ENCODE results near the gene ERO1A.
A peak's percentile ranks its signal among the peaks of the same experiment; 100 is the strongest.

ERO1A gene

DNA sequence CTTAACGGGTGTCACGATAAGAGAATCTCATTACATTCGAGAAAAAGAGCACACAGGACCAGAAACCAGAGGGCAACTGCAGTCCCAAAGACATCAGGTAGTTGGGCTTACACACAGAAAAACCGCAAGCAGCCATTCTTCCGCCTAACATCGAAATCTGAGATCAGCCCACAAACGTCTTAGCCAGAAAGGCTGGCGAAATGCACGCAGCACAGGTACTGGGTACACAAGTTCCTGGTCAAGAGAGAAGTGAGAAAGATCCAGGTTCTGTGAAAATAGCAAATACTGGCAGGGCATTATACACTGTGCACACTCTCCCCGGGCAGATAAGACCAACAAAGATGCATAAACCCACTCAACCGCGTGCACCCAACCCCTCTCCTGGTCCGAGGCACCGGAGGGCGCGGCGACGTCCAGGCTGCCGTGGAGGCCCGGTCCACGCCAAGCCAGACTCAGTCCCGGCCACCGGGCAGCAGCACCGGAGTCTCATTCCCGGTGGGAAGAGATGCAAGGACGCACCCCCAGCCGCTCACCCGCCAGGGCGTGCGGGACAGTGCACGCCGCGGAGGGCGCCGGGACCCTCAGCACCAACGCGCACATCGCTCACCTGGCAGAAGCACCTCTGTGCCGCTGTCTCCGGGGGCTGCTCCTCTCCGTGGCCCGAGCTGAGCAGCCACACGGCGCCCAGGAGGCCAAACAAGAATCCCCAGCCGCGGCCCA lies 437 bp downstream of the ERO1A start:
- DNase-seq = peak; percentile 11

DNA sequence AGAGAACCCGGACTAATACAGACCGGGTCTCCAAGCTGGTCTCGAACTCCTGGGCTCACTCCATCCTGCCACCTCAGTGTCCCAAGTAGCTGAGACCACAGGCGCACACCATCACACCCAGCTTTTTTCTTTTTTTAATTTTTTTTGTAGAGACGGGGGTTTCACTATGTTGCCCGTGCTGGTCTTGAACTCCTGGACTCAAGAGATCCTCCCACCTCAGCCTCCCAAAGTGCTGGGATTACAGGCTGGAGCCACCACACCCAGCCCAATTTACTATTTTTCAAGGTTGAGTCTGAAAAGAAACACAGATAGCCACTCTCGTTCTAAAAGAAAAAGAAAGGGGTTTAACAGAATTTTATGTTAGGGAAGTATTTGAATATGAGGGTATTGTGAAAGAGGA lies 1.8 kb downstream of the ERO1A start:
- no peak for DNase-seq

DNA sequence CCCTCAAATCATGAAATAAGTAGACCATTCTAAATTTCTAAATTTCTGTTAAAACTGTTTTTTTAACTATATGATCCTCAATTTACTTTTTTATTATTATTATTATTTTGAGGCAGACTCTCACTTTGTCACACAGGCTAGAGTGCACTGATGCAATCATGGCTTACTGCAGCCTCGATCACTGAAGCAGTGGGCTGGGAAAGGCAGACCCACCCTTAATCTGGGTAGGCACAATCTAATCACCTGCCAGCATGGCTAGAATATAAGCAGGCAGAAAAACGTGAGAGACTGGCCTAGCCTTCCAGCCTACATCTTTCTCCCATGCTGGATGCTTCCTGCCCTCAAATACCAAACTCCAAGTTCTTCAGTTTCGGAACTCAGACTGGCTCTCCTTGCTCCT lies 2.3 kb downstream of the ERO1A start:
- DNase-seq = no peak

DNA sequence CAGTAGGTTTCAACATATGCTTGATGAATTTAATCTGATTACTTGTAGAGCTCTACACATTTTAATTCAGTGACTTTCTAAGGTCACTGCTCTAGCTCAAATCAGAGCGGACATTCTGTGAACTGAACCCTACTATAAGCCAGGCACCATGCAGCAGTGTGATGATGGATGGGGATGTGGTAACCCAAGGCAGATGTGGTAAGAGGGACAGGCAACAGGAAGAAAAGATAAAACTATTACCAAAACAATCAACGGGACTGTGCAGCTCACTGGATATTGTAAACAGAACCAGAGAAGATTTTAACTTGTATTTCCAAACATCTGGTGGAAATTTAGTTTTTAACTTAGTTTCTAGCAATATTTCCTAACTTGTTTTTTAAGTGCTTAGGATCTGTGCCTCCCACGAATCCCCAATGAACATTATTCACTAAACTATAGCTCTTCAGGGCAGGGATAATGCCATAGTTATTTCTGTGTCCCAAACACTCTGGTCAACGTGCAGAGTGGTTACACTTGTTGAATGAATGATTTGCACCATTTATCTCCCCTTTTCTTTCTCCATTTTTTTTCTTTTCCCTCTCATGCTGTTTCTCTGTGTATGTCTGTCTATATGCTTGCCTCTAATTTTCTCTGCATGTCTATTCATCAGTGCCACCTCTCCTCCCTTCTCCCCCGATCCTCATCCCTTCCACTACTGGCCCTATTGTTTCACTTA lies 3.0 kb downstream of the ERO1A start:
- DNase-seq = no peak

DNA sequence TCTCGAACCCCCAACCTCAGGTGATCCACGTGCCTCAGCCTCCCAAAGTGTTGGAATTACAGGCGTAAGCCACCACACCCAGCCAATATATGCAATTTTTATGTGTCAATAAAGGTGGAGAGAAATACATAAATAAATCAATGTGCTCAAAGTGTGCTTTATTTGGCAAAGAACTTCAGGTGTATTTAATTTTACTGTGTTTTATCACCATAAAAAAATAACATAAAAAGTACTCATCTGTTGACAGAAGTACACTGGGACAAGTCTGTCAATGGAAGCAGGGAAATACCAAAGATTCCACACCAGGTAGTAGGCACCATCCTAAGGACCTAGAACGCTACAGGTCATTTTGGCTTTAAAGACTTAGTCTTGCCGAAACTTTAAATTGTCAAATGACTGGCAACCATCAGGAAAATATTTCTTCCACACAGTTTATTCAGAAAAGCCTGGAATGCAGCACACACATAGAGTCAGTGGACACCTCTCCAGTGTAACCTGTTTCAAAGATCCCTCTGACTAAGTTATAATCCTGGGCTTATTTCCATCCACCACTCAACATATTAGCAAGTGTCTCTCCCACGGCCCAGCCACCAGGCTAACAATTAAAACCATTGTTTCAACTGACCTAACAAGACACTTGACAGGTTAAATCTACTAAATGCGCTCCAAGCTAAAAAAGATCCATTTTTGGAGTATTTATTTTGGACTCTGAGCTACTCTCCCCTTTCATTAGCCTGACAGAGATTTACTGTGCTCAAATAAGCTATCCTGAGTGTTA lies 4.2 kb downstream of the ERO1A start:
- no peak for DNase-seq

DNA sequence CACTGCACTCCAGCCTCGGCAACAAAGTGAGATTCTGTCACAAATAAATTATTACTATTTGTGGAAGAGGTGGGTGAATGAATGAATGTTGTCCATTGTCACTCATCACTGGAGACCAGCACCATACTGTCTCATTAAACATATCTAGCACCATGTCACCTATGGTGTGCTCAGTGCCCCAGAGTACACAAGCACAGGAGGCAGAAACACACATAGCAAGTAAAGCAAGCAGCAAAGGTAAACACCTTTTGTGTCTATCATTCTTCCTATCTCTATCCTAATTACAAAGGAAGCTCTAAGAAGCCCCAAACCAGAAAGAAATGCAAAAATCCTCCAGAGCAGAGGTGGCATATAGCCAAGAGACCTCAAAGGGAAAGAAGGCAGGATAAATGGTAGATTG lies 9.2 kb downstream of the ERO1A start:
- DNase-seq = no peak

DNA sequence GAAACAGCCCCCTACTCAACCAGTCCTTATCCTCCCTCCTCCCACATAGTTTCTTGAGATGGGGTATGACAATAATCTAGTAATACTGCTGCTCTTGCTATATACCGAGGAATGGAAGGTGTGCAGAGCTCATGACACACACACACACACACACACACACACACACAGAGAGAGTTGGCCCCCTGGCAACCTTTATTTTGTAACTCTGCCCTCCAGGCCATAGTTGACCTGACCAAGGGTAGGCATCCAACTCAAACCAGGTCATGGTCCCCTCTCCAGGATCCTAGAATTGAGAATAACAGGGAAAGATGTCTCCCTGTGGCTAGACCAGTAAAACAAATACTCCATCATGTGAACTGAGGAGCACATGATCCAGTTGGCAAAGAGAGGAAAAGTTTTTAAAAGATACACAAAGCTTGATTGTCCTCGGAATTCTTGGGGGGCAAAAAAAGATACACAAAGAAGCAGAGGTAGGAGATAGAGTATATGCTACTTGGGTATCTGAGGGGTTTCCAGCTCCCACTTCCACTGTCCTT lies 11.3 kb downstream of the ERO1A start:
- no peak for DNase-seq

DNA sequence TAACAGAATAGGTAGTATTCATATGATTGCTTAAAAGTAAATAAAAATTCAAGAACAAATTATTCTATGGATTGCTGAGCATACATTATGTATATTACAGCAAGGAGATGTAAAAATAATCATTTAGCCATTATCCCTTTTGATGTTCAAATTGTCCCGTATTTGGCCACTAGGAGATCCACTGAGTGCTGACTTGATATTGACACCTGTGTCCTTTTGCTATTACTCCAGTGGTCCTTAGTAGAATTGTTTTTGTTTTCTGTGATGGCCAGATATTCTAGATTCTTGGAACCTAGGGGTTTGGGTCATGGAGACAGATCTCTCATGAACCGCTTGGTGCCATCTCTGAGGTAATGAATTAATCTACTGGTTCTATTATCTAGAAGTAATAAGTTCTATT lies 16.8 kb downstream of the ERO1A start:
- no peak for DNase-seq

DNA sequence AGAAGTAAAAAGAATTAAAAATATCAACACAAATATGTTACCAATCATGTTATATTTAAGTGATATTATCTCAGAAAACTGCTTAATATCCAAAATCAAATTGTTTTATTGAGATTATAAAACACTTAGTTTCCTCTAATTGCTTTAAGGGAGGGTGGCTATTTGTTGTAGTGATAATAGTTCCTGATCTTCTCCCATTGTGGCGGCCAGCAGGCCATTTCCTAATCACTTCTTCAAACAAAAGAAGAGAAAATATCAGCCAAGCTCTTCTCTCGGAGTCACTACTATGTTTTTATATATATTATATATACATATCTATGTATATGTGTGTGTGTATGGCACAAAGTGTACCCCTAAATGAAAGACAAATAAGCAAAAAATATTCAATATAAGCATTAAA lies 31.5 kb downstream of the ERO1A start:
- no peak for DNase-seq

DNA sequence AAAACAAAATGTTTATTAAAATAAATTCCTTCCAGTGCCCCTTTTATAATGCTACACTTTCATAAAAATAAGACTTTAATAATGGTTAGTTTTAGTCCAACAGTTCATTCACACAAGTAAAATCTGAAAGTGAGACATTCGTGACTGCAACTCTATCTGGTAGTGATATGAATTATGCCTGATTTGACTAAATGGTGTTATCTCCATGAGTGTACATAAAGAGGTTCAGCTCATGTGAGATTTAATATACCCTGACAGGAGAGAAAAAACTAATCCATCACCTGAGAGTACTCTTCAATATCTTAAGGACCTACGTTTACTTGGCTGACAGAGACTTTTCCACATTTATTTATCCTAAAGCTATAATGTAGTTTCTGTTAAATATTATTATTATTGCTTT lies 34.0 kb downstream of the ERO1A start:
- DNase-seq = peak; percentile 28

DNA sequence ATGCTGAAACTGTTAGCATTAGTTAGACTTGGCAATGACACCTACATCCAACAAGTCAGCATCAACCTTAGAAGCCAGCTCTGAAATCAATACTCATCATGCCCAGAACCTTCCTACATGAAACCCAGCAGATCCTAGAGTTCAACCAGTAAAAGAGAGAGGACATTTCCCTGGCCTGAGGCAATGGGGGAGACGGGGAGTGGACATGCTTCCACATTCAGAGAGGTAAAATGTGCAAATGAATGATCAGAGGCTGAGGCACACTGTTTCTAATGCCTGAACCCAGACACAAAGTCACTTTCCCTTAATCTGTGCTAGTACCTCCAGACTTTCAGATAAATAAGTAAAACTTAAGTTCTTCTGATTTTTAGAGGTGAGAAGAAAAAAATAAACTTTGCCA lies 34.5 kb downstream of the ERO1A start:
- no peak for DNase-seq

DNA sequence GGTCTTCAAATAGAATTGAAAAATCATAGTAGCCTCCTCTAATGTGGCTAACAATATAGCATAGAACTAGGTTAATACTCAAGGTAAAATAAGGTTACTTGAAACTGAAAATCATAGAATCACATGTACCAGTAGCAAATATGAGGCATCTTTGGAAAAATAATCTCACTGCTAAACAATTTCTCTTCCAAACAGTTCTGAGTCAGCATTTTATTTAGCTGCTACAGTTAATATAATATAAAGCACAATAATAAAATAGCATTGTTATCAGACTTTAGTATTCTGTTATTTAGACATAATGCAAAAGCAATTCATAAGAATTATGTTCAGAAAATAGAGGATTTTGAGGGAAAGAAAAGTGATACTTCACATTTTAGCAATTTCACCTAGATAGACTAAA lies 35.0 kb downstream of the ERO1A start:
- DNase-seq = no peak

DNA sequence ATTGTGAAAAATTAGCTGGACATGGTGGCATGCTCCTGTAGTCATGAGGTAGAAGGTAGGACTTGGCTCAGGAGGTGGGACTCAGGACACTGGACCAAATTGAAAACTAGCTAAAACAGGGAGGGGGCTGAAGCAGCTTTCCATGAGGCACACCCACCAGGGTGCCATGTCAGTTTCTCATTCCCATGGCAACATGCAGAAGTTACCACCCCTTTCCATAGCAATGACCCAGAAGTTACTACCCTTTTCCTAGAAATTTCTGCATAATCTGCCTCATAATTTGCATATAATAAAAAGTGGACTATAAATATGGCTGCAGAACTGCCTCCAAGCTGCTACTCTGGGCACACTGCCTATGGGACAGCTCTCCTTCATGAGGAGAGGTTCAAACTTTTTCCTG lies 38.5 kb downstream of the ERO1A start:
- no peak for DNase-seq

DNA sequence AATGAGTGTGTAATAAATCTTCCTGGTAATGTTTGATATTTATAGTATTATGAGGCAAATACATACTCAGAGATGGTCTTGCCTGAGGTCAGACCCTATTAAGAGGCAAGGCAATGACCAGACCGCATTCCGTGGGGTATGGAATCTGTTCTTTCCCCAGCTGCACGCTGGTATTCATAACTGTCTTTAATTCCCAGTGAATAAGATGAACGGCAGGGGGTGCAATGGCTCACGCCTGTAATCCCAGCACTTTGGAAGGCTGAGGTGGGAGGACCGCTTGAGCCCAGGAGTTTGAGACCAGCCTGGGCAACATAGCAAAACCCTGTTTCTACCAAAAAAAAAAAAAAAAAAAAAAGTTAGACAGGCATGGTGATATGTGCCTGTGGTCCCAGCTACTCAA lies 44.6 kb downstream of the ERO1A start:
- DNase-seq = no peak

DNA sequence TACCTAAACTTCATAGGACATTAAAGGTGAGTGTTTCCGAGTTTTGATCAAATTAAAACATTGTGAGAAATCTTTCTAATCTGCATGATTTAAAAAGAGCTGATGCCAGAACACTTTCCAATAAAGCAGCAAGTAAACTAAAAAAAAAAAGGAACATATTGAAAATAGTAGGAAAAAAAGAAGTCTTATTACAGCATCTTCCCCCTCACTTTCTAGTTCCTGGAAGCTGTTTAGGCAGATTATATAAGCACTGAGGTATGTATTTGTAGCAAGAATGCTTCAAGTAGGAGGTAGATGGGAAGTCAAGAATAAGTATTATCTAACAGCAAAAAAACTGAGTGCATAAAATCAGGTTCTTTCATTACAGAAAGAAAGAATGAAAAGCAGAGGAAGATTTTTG lies 45.8 kb downstream of the ERO1A start:
- DNase-seq = no peak

DNA sequence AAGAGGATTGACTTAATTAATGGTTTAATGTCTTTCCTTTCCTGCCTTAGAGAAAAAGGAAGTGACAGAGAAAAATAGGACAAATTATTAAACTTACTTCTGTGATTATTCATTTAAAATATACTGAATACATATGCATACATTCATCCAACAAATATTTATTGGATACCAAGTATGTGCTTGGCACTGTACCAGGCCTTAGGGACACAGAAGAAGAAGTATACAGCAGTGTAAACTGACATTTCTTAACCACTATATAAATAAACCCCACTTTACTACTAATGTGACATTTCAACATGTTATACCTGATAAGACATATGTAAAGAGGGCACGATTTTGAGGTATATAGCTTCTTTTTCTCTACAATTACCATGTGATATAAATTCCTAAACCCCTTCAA lies 53.6 kb downstream of the ERO1A start:
- no peak for DNase-seq

DNA sequence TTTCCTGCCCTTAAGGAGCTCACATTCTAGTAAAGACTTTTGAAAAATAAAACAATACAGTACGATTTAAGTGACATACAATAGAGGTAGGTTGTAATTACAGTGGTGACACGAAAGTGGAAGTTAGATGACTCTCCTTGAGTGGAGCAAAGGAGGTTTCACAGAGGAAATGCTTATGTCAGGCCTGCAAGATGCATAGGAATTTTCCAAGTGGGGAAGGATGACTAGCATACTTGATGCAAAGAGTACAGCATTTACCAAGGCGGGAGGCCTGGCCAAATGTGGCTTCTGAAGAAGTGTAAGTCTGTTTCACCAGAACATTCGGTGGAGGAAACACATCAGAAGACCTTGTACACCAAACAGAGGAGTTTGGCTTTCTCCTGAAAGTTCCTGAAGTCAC lies 55.2 kb downstream of the ERO1A start:
- no peak for DNase-seq

DNA sequence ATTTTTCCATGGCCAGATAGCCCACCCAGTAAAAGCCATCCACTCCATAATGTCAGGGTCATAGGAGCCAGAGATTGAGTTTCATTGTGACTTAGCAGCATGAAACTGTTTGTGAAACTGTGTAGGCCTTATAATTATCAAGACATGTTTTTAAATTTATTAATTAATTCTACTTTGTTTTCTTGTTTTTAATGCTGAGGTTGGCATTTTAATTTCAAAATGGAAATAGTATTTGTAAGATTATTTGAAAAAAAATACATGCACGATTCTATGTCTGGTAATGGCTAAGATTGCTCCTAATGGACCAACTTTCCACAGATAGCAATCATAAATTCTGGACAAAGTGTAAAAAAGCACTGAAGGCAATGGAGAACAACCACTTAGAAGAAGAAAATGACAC lies 75.7 kb downstream of the ERO1A start:
- DNase-seq = no peak

DNA sequence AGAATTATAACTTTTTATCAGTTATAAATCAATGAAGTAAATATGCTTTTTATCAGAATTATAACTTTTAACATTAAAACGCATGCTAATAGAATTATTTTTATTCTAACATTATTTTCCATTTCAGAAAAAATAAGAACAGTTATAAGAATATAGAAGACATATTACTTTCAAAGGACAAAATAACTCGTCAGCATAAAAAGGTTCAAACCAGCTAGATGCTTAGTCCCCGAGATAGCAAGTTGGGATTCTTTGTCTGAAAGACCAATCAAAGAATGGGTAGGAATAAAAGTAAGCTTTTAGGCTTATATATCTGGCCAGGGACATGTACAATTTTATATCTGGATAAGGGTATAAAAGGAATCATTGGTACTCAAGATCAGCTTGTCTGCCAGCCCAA lies 76.8 kb downstream of the ERO1A start:
- DNase-seq = no peak

DNA sequence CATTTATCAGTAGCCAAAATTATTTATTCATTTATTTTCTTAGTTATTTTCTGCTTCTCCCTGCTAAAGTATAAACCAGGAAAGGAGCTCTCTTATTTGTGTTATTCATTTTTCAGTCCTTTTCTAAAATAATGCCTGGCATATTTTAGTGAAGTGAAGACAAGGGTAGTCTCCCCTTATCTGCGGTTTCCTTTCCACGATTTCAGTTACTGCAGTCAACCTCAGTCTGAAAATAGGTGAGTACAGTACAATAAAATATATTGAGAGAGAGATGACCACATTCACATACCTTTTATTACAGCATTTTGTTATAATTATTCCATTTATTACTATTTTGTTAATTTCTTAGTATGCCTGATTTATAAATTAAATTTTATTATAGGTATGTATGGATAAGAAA lies 85.2 kb downstream of the ERO1A start:
- no peak for DNase-seq

DNA sequence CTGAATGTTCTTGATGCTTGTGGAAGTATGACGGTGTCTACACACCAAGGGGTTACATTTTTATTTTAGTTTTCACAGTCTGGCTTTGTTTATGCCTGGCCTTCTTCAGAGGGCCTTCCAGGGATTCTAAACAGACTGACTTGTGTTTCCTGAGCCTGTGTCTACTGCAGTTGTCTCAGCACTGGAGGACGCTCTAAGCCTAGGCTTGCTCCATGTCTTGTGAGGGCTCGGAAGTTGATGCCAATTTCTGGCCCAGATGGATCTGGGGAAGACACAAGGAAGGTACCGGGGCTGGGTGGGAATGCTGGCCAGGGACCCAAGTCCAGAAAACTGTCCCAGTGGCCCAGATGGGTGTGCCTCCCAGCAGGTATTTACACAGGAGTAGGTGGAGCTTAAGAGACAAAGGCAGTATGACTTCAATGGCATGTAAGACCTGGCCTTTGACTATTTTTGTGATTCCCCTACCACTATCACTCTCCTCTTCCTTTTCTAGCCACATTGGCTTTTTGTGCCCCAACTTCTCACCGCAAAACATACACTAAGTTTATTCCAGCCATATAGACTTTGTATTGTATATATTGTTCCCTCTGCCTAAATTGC lies 85.8 kb downstream of the ERO1A start:
- DNase-seq = no peak

DNA sequence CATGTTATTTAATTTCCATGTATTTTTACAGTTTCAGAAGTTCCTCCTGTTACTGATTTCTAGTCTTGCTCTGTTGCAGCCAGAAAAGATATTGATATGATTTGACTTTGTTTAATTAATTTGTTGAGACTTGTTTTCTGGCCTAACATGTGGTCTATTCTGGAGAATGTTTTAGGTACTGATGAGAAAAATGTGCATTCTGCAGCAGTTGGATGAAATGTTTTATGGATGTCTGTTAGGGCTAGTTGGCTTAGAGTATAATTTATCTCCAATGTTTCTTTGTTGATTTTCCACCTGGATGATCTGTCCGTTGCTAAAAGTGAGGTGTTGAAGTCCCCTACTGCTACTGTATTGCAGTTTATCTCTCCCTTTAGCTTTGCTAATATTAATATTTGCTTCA lies 88.3 kb downstream of the ERO1A start:
- no peak for DNase-seq

DNA sequence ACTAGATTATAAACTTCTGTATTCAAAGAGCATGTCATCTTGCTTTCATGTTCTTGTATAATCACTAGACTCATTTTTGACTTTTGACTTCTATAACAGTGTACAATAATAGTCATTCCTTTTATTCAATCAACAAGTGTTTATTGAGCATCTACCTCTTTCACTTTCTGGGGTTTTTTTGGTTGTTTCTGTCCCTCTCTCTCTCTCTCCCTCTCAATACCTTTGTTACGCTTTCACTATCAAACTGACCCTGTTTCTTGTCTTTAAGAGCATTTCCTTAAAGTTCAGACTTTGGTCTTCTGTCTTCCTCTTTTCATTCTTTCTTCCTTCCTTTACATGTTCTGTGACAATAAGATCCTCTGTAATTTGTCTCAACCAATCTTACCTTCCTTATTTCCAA lies 93.2 kb downstream of the ERO1A start:
- no peak for DNase-seq

DNA sequence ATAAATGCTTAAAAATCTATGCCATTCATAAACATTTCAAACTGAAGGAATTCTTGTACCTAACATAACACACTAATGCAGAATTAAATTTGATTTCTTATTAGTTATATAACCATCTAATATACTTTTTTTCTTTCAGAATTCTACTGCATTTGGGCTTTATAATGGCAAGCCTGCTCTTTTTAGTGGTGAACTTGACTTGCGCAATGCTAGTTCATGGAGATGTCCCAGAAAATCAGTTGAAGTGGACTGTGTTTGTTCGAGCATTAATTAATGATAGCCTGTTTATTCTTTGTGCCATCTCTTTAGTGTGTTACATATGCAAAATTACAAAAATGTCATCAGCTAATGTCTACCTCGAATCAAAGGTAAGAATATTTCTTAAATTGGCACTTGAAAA lies 95.4 kb downstream of the ERO1A start:
- no peak for DNase-seq
